Measurements from ENCODE around the gene ADAM19. TPM values are rescaled to one million over a fixed set of nuclear protein-coding genes. Genes with fewer than 3 reads are reported as not detected.
A peak's percentile ranks its signal among the peaks of the same experiment; 100 is the strongest.

The ADAM19 gene
- 1 to 10 TPM; 1.3 to 1.6 TPM for total RNA-seq

DNA sequence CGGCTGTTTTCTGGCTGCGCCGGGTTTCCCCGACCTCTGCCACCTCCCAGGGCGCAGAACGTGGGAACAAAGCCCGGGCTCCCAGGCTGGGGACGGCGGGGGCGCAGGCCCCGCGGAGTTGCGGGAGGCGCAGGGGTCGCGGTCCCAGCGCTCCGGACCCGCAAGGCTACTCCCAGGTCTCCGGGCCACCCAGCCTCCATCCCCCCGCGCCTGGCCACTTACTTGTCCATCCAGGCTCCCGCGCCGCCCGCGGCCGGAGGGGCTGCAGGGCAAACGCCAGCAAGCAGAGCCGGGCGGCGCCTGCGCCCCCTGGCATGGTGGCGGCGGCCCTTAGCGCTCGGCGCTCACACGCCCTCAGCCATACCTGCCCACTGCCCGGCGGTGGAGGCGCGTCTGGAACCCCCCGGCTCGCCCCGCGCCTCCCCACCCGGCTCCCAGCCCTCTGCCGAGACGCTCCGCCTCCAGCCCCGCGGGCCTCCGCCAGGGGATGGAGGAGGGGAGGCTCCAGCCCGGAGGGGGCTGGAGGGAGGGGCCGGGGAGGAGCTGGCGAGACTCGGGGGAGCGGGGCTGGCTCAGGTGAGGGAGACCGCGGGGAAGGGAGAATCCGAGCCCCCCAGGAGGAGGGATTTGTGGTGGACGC, at the start of gene ADAM19:
ADAM19 (minus strand) TSS at position 395 of the 640 bp plus-strand sequence; CDS start at position 316, 79 bp downstream.
- intact Hi-C loops (cut with DNase I): no loop called here
- Histone ChIP-seq H3K27ac (peak within 1 kb of the TSS in 3 of 4 donors; percentile 1 to 43 (median 21)), H3K9me3 (no peaks in the 10 kb centered on the region), H3K4me3 (peak within 1 kb of the TSS; percentile 16 to 49), H3K27me3 (peaks cover 0 to 10% of the 10 kb centered on the region in 2 donors), H3K36me3 (replicated peaks in 1 of 2; ENCODE audit: insufficient read depth in 1 of 2, low read depth in 2 of 2) (no peaks in the 10 kb centered on the region), H3K4me1 (peaks cover 19% of the 10 kb centered on the region)
- TF ChIP-seq, protein P1, sequence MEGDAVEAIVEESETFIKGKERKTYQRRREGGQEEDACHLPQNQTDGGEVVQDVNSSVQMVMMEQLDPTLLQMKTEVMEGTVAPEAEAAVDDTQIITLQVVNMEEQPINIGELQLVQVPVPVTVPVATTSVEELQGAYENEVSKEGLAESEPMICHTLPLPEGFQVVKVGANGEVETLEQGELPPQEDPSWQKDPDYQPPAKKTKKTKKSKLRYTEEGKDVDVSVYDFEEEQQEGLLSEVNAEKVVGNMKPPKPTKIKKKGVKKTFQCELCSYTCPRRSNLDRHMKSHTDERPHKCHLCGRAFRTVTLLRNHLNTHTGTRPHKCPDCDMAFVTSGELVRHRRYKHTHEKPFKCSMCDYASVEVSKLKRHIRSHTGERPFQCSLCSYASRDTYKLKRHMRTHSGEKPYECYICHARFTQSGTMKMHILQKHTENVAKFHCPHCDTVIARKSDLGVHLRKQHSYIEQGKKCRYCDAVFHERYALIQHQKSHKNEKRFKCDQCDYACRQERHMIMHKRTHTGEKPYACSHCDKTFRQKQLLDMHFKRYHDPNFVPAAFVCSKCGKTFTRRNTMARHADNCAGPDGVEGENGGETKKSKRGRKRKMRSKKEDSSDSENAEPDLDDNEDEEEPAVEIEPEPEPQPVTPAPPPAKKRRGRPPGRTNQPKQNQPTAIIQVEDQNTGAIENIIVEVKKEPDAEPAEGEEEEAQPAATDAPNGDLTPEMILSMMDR (IDR thresholded peaks at IDR 0.05): peak in 2 of 7 experiments; percentile 9
- TF ChIP-seq POLR2A (IDR thresholded peaks at IDR 0.05): no peak
- 0% methylated on average over 7 to 30 of the region's 63 CpGs for WGBS, 2 donors
- ATAC-seq (peak; percentile 63), DNase-seq (peak in 3 of 4 donors; percentile 15 to 23 (median 21))

DNA sequence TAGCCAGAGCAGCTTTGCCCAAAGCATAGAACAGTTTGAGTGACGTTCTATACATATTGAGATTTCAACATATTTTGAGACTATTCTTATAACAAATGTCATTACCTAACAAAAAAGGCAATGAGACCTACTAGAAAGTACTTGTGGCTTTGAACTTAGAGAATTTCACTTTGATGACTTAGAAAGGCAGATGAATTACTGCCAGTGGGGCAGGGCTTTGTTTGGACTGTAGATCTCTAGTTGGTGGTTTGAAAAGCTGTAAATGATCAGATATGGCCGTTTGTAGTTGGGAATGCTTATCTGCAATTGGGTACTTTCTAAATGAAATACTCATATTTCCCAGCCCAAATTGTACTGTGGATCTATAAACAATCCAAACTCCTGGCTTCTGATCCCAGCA, 48.6 kb upstream of the ADAM19 start:
- no peaks in the 10 kb centered on the region for H3K27me3 ChIP-seq

GRCh38 chr5:157620776-157621175, 45.2 kb upstream of the ADAM19 start:
- no peaks in the 10 kb centered on the region for H3K36me3 ChIP-seq (replicated peaks in 1 of 2; ENCODE audit: insufficient read depth in 1 of 2, low read depth in 2 of 2)
- intact Hi-C loops (cut with DNase I): no loop called here
- no peak overlapping the region for H3K4me3 ChIP-seq
- no peak for ATAC-seq
- TF ChIP-seq, protein P1 (IDR thresholded peaks at IDR 0.05): no peak
- no peak for TF ChIP-seq POLR2A (IDR thresholded peaks at IDR 0.05)
- no peaks in the 10 kb centered on the region for H3K9me3 ChIP-seq
- H3K27me3 ChIP-seq: no peaks in the 10 kb centered on the region
- H3K4me1 ChIP-seq: no peaks in the 10 kb centered on the region
- H3K27ac ChIP-seq: no peak overlapping the region
- DNase-seq: no peak

More for the DNA sequence above, 48.6 kb upstream of the ADAM19 start:
- intact Hi-C loops (cut with DNase I): no loop called here
- no peak overlapping the region for H3K27ac ChIP-seq
- no peaks in the 10 kb centered on the region for H3K9me3 ChIP-seq
- ATAC-seq: no peak
- H3K4me1 ChIP-seq: no peaks in the 10 kb centered on the region
- no peak overlapping the region for H3K4me3 ChIP-seq
- 20 to 28% methylated on average over 2 of the region's 2 CpGs for WGBS, 2 donors
- H3K36me3 ChIP-seq (replicated peaks in 1 of 2; ENCODE audit: insufficient read depth in 1 of 2, low read depth in 2 of 2): no peaks in the 10 kb centered on the region
- TF ChIP-seq, protein P1 (IDR thresholded peaks at IDR 0.05): no peak
- TF ChIP-seq POLR2A (IDR thresholded peaks at IDR 0.05): no peak
- DNase-seq: no peak

DNA sequence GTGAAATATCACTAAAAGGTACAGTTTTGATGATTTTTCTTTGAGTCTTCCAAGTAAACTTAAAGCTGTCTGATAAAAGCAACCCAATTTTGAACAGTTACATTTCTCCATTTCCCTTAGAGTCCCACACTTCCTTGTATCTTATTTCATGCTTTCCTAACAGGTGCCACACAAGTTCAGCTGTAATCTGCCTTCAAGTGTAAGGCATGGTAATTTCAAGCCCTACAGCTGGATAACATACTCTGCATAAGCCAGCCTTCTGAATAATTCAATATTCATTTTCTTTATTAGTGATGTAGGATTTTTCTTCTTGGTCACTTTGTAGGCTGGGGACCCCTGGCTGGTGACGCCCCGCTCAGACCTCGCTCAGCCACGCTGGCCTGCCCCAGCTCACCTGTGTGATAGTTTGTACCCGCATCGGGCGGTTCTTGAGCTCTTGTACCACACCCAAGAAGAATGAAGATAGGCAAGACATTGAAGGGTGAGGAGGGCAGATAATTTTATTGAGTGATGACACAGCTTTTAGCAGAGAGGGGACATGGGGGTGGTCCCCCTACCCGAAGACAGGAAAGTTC, 42.7 kb upstream of the ADAM19 start:
- no peak for DNase-seq
- no peaks in the 10 kb centered on the region for H3K36me3 ChIP-seq (replicated peaks in 1 of 2; ENCODE audit: insufficient read depth in 1 of 2, low read depth in 2 of 2)
- no peak overlapping the region for H3K4me3 ChIP-seq
- no peak overlapping the region for H3K27ac ChIP-seq
- no peak for ATAC-seq
- WGBS, 2 donors: 93 to 96% methylated on average over 8 of the region's 8 CpGs
- intact Hi-C loops (cut with DNase I): no loop called here
- TF ChIP-seq, protein P1 (IDR thresholded peaks at IDR 0.05): no peak
- TF ChIP-seq POLR2A (IDR thresholded peaks at IDR 0.05): no peak
- no peaks in the 10 kb centered on the region for H3K4me1 ChIP-seq
- H3K27me3 ChIP-seq: no peaks in the 10 kb centered on the region
- no peaks in the 10 kb centered on the region for H3K9me3 ChIP-seq

GRCh38 chr5:157616785-157617184, 41.2 kb upstream of the ADAM19 start:
- no peak for DNase-seq
- Histone ChIP-seq H3K4me3 (no peak overlapping the region), H3K27me3 (no peaks in the 10 kb centered on the region), H3K9me3 (no peaks in the 10 kb centered on the region), H3K36me3 (replicated peaks in 1 of 2; ENCODE audit: insufficient read depth in 1 of 2, low read depth in 2 of 2) (no peaks in the 10 kb centered on the region), H3K4me1 (no peaks in the 10 kb centered on the region), H3K27ac (no peak overlapping the region)
- ATAC-seq: no peak
- TF ChIP-seq, protein P1 (IDR thresholded peaks at IDR 0.05): no peak
- no peak for TF ChIP-seq POLR2A (IDR thresholded peaks at IDR 0.05)
- intact Hi-C loops (cut with DNase I): no loop called here
- WGBS, 2 donors: 66 to 67% methylated on average over 4 of the region's 4 CpGs

Data from body of pancreas (tissue), 4 donors.